HL-60 (cell line): ENCODE results near the gene ANKRD34A.

Experiments
- DNase-seq, 2 experiments: peaks; one replicate each; pipeline ENCODE4 v3.0.0-alpha.2; 2010 to 2020; ENCODE audit warnings: low read depth in 1 of 2, low spot score in 1 of 2
- H3K27ac ChIP-seq: fragments of 250-450 bp; sonication (Bioruptor Pico); replicated peaks from 2 replicates; pipeline ENCODE4 v1.5.1; 2020; ENCODE audit warnings: mild to moderate bottlenecking, moderate library complexity
- H3K27me3 ChIP-seq: fragments of 250-450 bp; sonication (Bioruptor Pico); 2 replicates; pipeline ENCODE4 v1.5.1; 2021; ENCODE audit warnings: mild to moderate bottlenecking, moderate library complexity; ENCODE audit not compliant: insufficient read depth, poor library complexity, severe bottlenecking
- H3K4me3 ChIP-seq: replicated peaks from 2 replicates; pipeline ENCODE4 v1.5.1; 2011; ENCODE audit warnings: mild to moderate bottlenecking, control low read depth, low read length; ENCODE audit not compliant: insufficient read depth
- GABPA ChIP-seq: IDR thresholded peaks from 2 replicates; pipeline ENCODE4 v1.6.1; 2012; ENCODE audit warnings: low read depth
- POLR2AphosphoS5 ChIP-seq: IDR thresholded peaks from 2 replicates; pipeline ENCODE4 v1.6.1; 2012; ENCODE audit warnings: low read depth
- REST ChIP-seq: IDR thresholded peaks from 2 replicates; pipeline ENCODE4 v1.6.1; 2012; ENCODE audit warnings: low read depth; ENCODE audit not compliant: insufficient replicate concordance
- SPI1 ChIP-seq: IDR thresholded peaks from 2 replicates; pipeline ENCODE4 v1.6.1; 2012; ENCODE audit warnings: low read depth, mild to moderate bottlenecking, borderline replicate concordance
- TF ChIP-seq, protein P1 (sequence below): IDR thresholded peaks from one replicate; pipeline ENCODE4 v1.5.1; 2011; ENCODE audit warnings: low read length, control low read depth, inconsistent platforms; ENCODE audit not compliant: insufficient read depth

ANKRD34A gene

GRCh38 chr1:146010126-146010738 lies 45.9 kb upstream of the ANKRD34A start:
- TF ChIP-seq POLR2AphosphoS5 = no peak
- TF ChIP-seq GABPA = no peak
- TF ChIP-seq REST = no peak
- TF ChIP-seq SPI1 = no peak
- TF ChIP-seq, protein P1, sequence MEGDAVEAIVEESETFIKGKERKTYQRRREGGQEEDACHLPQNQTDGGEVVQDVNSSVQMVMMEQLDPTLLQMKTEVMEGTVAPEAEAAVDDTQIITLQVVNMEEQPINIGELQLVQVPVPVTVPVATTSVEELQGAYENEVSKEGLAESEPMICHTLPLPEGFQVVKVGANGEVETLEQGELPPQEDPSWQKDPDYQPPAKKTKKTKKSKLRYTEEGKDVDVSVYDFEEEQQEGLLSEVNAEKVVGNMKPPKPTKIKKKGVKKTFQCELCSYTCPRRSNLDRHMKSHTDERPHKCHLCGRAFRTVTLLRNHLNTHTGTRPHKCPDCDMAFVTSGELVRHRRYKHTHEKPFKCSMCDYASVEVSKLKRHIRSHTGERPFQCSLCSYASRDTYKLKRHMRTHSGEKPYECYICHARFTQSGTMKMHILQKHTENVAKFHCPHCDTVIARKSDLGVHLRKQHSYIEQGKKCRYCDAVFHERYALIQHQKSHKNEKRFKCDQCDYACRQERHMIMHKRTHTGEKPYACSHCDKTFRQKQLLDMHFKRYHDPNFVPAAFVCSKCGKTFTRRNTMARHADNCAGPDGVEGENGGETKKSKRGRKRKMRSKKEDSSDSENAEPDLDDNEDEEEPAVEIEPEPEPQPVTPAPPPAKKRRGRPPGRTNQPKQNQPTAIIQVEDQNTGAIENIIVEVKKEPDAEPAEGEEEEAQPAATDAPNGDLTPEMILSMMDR = no peak
- H3K27ac ChIP-seq = no peak overlapping the region
- no peak overlapping the region for H3K4me3 ChIP-seq
- no peak for DNase-seq
- H3K27me3 ChIP-seq = no peaks in the 10 kb centered on the region

GRCh38 chr1:146007489-146008133 lies 43.2 kb upstream of the ANKRD34A start:
- Histone ChIP-seq H3K27me3 (no peaks in the 10 kb centered on the region), H3K27ac (no peak overlapping the region; the same call in 1 of the 2 replicates), H3K4me3 (no peak overlapping the region)
- no peak for TF ChIP-seq GABPA
- DNase-seq = no peak

DNA sequence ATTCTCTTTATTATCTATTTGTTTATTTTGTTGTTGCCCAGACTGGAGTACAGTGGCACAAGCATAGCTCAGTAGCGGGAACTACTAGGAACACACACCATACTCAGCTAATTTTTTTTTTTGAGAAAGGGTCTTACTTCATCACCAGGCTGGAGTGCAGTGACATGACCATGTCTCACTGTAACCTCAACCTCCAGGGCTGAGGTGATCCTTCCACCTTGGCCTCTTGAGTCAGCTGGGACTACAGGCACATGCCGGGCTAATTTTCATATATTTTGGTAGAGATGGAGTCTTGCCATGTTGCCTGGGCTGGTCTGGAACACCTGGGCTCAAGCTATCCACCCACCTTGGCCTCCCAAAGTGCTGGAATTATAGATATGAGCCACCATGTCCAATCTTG lies 37.3 kb upstream of the ANKRD34A start:
- Histone ChIP-seq H3K4me3 (no peak overlapping the region), H3K27me3 (no peaks in the 10 kb centered on the region), H3K27ac (no peak overlapping the region)
- no peak for DNase-seq
- TF ChIP-seq, protein P1 = no peak
- TF ChIP-seq POLR2AphosphoS5 (no peak), SPI1 (no peak), REST (no peak), GABPA (no peak)

DNA sequence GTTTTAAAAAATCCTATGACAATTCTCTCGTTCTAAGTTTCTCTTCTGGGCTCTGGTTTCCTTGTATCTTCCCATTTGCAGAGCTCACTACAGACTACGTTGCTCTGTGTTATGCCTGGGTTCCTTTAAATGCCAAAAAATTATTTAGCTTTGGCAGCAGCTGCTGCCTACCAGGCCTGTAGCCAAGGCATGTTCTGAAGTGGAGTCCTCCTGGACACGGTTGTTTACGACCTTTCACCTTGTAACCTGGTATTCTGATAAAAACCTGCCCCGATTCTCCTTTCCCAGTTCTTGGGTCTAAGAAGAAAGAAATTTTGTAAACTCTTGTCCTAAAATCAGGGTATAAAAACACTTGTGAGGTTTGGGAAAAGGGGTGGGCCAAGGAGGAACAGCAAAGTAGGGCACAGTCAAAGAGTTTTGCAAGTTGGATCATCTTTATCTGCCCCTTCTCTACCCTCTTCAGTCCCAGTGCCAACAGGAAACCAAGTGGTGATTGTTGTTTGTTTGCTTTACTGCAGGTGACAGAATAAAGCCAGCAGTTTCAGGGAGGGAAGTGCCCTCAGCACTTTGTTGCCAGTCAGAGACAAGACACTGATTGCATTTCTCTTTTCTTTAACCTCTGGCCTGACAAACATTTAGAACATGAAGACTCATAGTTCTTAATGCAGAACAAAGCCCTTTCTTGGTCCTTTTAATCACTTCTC lies 35.1 kb upstream of the ANKRD34A start:
- TF ChIP-seq SPI1 = peak; percentile 21; the same call in 1 of the 2 replicates
- TF ChIP-seq REST = no peak
- no peak for TF ChIP-seq POLR2AphosphoS5
- no peak overlapping the region for H3K27ac ChIP-seq
- DNase-seq = no peak
- no peak overlapping the region for H3K4me3 ChIP-seq
- no peaks in the 10 kb centered on the region for H3K27me3 ChIP-seq
